OCI-LY1 (cell line): Measurements from ENCODE around the gene CCDC40.

Experiments used
- CTCF ChIP-seq: fragments of 200-600 bp; sonication (generic), shearing (Covaris generic); IDR thresholded peaks from 2 replicates; pipeline ENCODE4 v1.5.1; 2017; ENCODE audit warnings: mild to moderate bottlenecking, antibody characterized with exemption, low read length, moderate library complexity, mixed read lengths
- EZH2 ChIP-seq: fragments of 200-600 bp; sonication (generic), shearing (Covaris generic); IDR thresholded peaks from 2 replicates; pipeline ENCODE4 v1.8.0; 2017; ENCODE audit warnings: borderline replicate concordance, mixed run types, mild to moderate bottlenecking, antibody characterized with exemption, low read length, moderate library complexity, mixed read lengths

GRCh38 chr17:80117491-80118401, 81.3 kb downstream of the CCDC40 start:
- no peak for TF ChIP-seq CTCF
- TF ChIP-seq EZH2 = no peak
